Liver (tissue), 3 donors: ENCODE results near the gene BHLHE23.

Experiments
- ATF3 ChIP-seq: IDR thresholded peaks from 2 replicates; pipeline ENCODE4 v1.6.1; 2016; ENCODE audit warnings: antibody characterized with exemption
- CTCF ChIP-seq: fragments of 150-350 bp; IDR thresholded peaks from 2 replicates; pipeline ENCODE4 v1.5.1; 2017; ENCODE audit warnings: improper control_type of control experiment, low read depth, low read length; ENCODE audit not compliant: missing input control
- FOXA1 ChIP-seq: IDR thresholded peaks from 2 replicates; pipeline ENCODE4 v1.6.1; 2016; ENCODE audit warnings: antibody characterized with exemption
- GABPA ChIP-seq, 2 donors: IDR thresholded peaks in 1 of 2; conservative IDR thresholded peaks in 1 of 2; 2 replicates each; pipeline ENCODE4 v1.6.1; 2016; ENCODE audit warnings: antibody characterized with exemption in 2 of 2, mild to moderate bottlenecking in 1 of 2, moderate library complexity in 1 of 2
- HNF4A ChIP-seq, 2 donors: conservative IDR thresholded peaks; 2 replicates each; pipeline ENCODE4 v1.6.1; 2016; ENCODE audit warnings: antibody characterized with exemption in 2 of 2, mild to moderate bottlenecking in 2 of 2
- JUND ChIP-seq, 2 donors: IDR thresholded peaks; 2 replicates each; pipeline ENCODE4 v1.6.1; 2016; ENCODE audit warnings: antibody characterized with exemption in 2 of 2
- MAX ChIP-seq: IDR thresholded peaks from 2 replicates; pipeline ENCODE4 v1.6.1; 2016; ENCODE audit warnings: antibody characterized with exemption
- RAD21 ChIP-seq, 2 donors: IDR thresholded peaks; 2 replicates each; pipeline ENCODE4 v1.6.1; 2016; ENCODE audit warnings: antibody characterized with exemption in 2 of 2, mild to moderate bottlenecking in 2 of 2
- REST ChIP-seq: IDR thresholded peaks from 2 replicates; pipeline ENCODE4 v1.6.1; 2016; ENCODE audit warnings: antibody characterized with exemption, mild to moderate bottlenecking
- TAF1 ChIP-seq: conservative IDR thresholded peaks from 2 replicates; pipeline ENCODE4 v1.6.1; 2016; ENCODE audit warnings: antibody characterized with exemption, mild to moderate bottlenecking
- YY1 ChIP-seq: IDR thresholded peaks from 2 replicates; pipeline ENCODE4 v1.6.1; 2016; ENCODE audit warnings: antibody characterized with exemption, mild to moderate bottlenecking
- donor health status: healthy.
- donor health status: healthy.

- no peak for TF ChIP-seq ATF3
- no peak for TF ChIP-seq JUND (IDR thresholded peaks at IDR 0.05)
- TF ChIP-seq CTCF = no peak
- no peak for TF ChIP-seq RAD21 (IDR thresholded peaks at IDR 0.05)
- no peak for TF ChIP-seq YY1
- no peak for TF ChIP-seq REST
- no peak for TF ChIP-seq MAX
- no peak for TF ChIP-seq HNF4A (conservative IDR thresholded peaks at IDR 0.05)
- no peak for TF ChIP-seq GABPA (IDR thresholded peaks at IDR 0.05 in 1 of 2, conservative IDR thresholded peaks at IDR 0.05 in 1 of 2)
- TF ChIP-seq FOXA1 = no peak
- no peak for TF ChIP-seq TAF1
Measured at GRCh38 chr20:63024573-63025392, 18.0 kb upstream of the BHLHE23 start.
